Measurements from ENCODE around the gene COA1. TPM values are rescaled to one million over a fixed set of nuclear protein-coding genes. Genes with fewer than 3 reads are reported as not detected.

The COA1 gene
- total RNA-seq, 4 donors from 2014 or later, result 34.0 to 84.2 (median 54.4) TPM

DNA sequence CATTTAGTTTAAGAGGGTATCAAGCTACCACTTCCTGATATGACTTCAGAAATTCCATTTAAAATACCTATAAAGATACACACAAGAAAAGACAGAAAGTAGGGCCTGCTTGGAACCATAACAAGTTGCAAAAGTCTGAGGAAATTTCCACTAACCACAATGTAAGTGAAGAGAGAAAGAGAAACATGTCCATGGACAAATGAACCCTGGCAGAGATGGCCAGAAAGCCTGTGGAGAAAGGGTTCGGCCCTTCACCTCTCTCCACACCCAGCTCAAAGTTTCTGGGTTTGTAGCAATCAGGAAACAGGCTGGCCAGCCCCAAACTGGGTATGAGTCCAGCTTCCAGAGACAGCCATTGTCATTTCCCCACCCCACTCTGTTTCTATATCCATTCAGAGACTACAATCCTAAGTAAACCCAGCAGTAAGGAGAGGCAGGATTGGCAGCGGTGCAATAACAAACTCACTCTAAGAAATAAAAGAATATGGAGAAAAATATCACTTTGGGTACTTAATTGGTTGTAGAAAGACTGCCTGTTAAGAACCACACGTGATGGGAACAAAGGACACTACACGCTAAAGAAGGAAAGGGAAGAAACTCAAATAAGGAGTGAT lies 75.3 kb downstream of the COA1 start:
- no peak for TF ChIP-seq POLR2A (IDR thresholded peaks at IDR 0.05)
- TF ChIP-seq, protein P1, sequence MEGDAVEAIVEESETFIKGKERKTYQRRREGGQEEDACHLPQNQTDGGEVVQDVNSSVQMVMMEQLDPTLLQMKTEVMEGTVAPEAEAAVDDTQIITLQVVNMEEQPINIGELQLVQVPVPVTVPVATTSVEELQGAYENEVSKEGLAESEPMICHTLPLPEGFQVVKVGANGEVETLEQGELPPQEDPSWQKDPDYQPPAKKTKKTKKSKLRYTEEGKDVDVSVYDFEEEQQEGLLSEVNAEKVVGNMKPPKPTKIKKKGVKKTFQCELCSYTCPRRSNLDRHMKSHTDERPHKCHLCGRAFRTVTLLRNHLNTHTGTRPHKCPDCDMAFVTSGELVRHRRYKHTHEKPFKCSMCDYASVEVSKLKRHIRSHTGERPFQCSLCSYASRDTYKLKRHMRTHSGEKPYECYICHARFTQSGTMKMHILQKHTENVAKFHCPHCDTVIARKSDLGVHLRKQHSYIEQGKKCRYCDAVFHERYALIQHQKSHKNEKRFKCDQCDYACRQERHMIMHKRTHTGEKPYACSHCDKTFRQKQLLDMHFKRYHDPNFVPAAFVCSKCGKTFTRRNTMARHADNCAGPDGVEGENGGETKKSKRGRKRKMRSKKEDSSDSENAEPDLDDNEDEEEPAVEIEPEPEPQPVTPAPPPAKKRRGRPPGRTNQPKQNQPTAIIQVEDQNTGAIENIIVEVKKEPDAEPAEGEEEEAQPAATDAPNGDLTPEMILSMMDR (IDR thresholded peaks at IDR 0.05), result no peak
- Histone ChIP-seq H3K27ac (peak overlapping the region in 1 of 4 donors; percentile 51), H3K4me1 (peaks cover 0 to 22% (median 13%) of the 10 kb centered on the region in 4 donors), H3K36me3 (no peaks in the 10 kb centered on the region), H3K9me3 (no peaks in the 10 kb centered on the region), H3K27me3 (no peaks in the 10 kb centered on the region), H3K4me3 (no peak overlapping the region)
- DNase-seq, result no peak

DNA sequence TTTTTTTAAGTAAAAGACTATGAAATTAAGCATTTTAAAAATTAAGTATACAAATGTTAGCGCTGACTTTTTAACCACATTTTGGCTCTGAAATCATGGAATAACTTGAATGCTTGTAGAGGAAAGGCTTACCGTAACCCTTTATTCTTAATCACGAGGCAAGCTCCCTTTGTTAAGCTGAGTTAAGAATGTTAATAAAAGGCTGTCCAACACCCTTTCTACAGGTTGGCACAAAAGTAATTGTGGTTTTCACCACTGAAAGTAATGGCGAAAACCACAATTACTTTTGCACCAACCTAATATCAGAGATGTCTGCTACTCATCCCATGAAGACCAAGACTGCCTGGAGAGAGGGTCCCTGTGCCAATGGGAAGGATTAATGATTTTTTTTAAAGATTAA lies 75.9 kb downstream of the COA1 start:
- TF ChIP-seq POLR2A (IDR thresholded peaks at IDR 0.05), result no peak
- TF ChIP-seq, protein P1 (IDR thresholded peaks at IDR 0.05), result no peak
- Histone ChIP-seq H3K27ac (peak overlapping the region in 1 of 4 donors; percentile 51), H3K4me1 (peaks cover 0 to 22% (median 13%) of the 10 kb centered on the region in 4 donors)

DNA sequence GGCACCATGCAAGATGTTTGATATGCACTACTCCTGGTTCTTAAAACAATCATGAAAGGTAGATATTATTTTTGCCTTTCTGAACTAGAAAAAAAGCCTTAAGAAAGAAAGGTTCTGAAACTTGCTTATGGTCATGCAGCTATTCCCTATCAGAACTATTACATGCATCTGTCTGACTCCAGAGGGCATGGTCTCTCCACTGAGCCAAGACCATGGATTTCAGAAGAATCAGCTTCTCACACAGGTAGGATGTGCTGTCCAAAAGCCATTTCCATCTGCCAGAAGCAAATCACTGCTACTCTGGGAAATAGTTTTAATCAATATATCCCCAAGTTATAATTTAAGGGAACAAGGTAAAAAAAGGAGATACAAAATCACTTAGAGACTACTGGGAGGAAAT lies 77.0 kb downstream of the COA1 start:
- Histone ChIP-seq H3K4me1 (peaks cover 3 to 30% (median 19%) of the 10 kb centered on the region in 4 donors), H3K9me3 (no peaks in the 10 kb centered on the region), H3K27me3 (no peaks in the 10 kb centered on the region), H3K4me3 (no peak overlapping the region), H3K36me3 (no peaks in the 10 kb centered on the region), H3K27ac (peak overlapping the region; percentile 56 to 93 (median 82))
- DNase-seq, result no peak
- TF ChIP-seq POLR2A (IDR thresholded peaks at IDR 0.05), result no peak
- TF ChIP-seq, protein P1 (IDR thresholded peaks at IDR 0.05), result no peak

More for the DNA sequence above, 75.9 kb downstream of the COA1 start:
- DNase-seq, result no peak
- H3K4me3 ChIP-seq, result no peak overlapping the region
- H3K27me3 ChIP-seq, result no peaks in the 10 kb centered on the region
- no peaks in the 10 kb centered on the region for H3K9me3 ChIP-seq
- no peaks in the 10 kb centered on the region for H3K36me3 ChIP-seq

DNA sequence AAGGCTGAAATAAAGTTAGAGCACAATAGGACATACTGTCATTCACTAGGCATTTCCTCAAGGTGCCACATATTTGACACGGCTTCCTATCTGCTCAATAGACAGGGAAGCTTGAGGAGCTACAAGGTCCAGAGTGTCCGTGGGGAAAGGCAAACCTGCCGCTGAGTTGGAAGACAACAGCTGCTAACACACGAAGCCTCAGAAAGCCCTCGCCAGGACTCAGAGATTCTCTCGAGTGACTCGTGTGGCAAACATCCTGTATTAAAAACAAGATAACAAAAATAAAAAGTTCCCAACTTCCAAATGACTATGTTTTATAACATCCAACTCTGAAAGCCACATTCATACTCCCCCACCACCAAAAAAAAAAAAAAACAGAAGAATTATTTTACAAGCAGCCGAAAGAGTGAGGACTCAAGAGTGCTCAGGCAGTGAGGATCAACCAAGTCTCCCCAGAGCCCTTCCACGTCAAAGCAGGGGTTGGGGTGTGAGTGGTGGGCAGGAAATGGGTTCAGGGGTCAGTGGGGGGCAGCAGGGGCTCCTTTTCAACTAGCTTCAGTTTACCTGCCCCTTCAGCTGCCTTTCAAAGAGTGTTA lies 78.8 kb downstream of the COA1 start:
- peaks cover 3 to 48% (median 32%) of the 10 kb centered on the region in 4 donors for H3K4me1 ChIP-seq

DNA sequence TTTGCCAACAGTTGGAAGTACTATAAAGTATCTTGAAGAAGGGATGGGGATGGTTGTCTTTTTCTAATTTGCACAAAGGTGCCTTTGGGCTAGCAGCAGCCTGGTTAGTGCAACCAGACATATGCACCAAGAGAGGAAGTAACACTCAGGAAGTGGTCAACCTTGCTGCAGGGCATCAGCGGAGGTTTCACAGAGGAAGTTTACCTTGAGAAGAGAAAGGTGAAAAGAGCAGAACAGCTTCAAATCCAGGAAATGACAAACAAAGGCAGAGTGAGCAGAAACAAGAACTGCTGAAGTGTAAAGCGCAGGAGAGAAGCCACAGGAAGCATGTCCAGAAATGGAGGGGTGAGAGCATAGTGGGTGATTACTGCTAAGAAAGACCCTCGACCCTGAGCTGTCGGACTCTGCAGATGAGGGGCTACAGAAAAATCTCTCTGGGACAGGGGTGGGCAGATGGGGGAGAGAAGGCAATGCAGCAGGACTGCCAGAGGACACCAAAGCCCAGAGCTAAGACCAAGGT lies 79.5 kb downstream of the COA1 start:
- no peaks in the 10 kb centered on the region for H3K36me3 ChIP-seq
- peaks cover 3 to 51% (median 32%) of the 10 kb centered on the region in 4 donors for H3K4me1 ChIP-seq
- no peaks in the 10 kb centered on the region for H3K27me3 ChIP-seq
- peak in 2 of 3 donors; percentile 78 to 92 for DNase-seq
- TF ChIP-seq, protein P1 (IDR thresholded peaks at IDR 0.05), result no peak
- TF ChIP-seq POLR2A (IDR thresholded peaks at IDR 0.05), result no peak
- peak overlapping the region in 2 of 4 donors; percentile 6 to 39 for H3K4me3 ChIP-seq
- peak overlapping the region; percentile 79 to 93 (median 82) for H3K27ac ChIP-seq
- H3K9me3 ChIP-seq, result no peaks in the 10 kb centered on the region

More for the DNA sequence above, 78.8 kb downstream of the COA1 start:
- no peaks in the 10 kb centered on the region for H3K9me3 ChIP-seq
- no peak for TF ChIP-seq POLR2A (IDR thresholded peaks at IDR 0.05)
- TF ChIP-seq, protein P1 (IDR thresholded peaks at IDR 0.05), result no peak
- peak in 2 of 3 donors; percentile 62 to 81 for DNase-seq
- peak overlapping the region in 2 of 4 donors; percentile 6 to 39 for H3K4me3 ChIP-seq
- peak overlapping the region; percentile 78 to 93 (median 82) for H3K27ac ChIP-seq
- no peaks in the 10 kb centered on the region for H3K36me3 ChIP-seq
- H3K27me3 ChIP-seq, result no peaks in the 10 kb centered on the region

Measured in Peyer's patch (tissue), 4 donors.